HG02943 (cell line): ENCODE measurements around the gene GSC2.

Source experiments
- ATAC-seq: cut with Tn5 transposase; IDR thresholded peaks from one replicate; pipeline ENCODE4 v1.9.1; 2021; ENCODE audit warnings: mild to moderate bottlenecking, low read depth, moderate library complexity; ENCODE audit not compliant: unreplicated experiment

Gene GSC2

DNA sequence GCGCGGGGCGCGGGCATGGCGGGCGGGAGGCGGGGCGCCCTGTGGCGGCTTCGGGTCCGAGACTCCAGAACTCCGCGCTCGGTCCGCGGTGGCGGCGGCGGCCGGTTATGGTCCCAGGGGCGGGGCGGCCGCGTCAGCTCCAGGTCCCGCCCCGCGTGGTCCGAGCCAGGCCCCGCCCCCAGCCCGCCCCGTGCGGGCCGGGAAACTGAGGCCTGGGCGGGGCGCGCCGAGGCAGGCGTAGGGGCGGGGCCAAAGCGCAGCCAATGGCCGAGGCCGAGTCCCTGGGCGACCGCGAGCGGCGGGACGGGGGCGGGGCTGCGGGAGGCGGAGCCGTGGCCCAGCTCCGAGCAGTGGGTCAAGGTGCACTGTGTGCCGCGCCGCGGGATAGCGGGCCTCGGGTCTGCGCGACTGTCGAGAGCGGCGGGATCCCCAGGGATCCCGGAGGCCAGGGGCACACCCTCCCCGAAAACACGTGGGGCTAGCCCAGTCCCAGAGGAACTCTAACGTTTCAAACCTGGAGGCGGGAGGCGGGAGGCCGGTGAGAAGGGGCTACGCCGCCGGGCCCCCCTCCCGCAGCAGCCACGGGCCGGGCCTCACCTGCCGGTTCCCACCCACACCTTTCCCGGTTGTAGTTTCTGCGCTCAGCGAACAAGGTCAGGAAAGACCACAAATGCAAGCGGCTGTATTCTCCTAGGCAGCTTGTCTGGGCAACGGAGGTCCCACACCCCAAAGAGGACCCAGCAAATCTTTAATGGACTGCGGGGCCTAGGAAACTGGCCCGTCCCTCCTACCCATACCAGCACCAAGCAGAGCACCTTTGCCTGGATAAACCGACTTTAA lies 28.8 kb upstream of the GSC2 start, which contains the start of gene SLC25A1:
SLC25A1 (minus strand) TSS at position 80 of the 840 bp plus-strand sequence; CDS start at position 17, 63 bp downstream.
- ATAC-seq, result peak; percentile 61

DNA sequence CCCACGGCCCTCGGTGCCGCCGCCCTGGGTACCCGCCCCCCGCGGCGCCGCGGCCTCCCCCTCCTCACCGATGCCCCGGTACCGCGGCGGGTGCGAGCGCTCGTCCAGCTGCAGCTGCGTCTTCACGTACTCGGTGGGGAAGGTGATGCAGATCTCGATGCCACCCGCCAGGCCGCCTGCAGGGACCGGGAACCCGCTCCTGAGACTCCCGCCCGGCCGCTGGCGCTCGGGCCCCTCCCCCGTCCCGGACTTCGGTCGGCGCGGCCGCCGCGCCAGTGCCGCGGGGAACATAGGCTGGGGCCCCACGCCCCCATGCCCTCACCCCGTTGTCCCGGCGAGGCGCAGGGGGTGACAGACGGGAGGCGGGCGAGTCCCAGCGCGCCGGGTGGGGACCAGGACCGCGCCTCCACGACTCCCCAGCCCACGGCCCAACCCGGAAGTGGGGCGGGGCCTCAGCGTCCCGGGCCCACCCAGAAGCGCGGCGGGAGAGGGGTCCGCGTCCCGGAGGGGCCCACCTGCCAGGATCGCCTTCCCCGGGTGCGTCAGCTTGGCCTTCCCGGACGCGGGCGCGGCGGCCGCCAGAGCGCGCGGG lies 28.1 kb upstream of the GSC2 start:
- peak; percentile 23 for ATAC-seq

DNA sequence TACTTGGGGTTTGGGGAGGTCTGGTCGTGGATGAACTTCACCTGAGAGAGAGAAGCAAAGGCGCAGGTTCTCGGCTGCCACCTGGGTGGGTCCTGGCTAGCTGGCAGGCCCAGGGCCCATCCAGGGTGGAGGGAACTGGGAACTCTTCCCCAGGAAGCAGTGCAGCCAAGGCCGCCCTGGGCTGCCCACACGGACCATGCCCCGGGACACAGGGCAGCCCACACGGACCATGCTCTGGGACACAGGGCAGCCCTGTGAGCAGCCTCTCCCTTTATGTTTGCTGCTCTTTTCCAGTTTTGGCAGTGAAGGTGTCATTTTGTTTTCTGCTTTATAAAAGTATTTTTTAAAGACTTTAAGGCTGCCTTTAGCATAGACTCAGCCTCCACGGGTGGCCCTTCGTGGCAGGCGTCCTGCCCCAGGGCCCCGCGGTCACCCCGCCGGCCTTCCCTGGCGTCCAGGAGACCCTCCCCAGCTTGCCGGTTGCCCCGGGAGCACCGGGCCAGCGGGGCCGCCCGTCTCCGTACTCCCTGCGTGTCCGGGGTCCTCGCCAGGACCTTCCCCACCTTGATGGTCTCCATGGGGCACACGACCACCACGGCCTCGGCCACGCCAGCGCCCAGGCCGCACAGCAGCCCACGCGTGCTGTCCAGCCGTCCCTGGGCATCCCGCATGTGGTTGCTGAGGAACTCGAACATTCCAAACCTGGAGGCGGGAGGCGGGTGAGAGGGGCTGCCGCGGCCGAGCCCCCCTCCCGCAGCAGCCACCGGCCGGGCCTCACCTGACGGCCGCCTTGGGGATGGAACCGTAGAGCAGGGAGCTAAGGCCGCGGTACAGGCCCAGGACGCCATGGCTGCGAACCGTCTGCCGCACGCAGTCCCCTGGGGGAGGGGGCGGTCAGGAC lies 27.3 kb upstream of the GSC2 start:
- ATAC-seq, result no peak

GRCh38 chr22:19176732-19177131 lies 26.6 kb upstream of the GSC2 start:
- no peak for ATAC-seq

GRCh38 chr22:19176175-19176643 lies 26.1 kb upstream of the GSC2 start:
- ATAC-seq, result no peak

GRCh38 chr22:19175602-19176174 lies 25.6 kb upstream of the GSC2 start:
- no peak for ATAC-seq

DNA sequence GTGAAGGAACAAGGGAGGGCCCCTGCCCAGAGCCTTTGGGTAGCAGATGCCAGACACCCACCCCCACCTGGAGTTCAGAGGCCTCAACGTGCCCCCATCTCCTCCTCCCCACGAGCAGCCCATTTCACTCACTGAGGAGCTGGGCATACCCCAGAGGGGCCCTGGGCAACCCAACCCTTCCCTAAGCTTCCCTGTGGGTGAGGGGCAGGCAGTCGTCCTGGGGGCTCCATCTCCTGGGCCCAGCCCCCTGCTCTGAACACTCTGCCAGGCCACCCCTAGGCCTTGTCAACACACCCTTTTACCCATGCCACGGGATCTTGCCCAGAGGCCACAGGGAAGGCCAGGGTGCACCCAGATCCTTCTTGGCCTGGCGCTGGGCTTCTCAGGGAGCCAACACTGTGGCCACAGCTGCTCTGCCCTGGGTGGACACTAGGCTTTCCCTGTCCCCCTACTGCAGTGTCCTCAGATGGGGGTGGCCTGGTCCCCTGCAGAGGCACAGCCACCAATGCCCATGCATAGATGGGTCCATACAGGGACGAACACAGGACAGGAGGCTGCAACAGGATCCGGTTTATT lies 25.0 kb upstream of the GSC2 start:
- no peak for ATAC-seq

DNA sequence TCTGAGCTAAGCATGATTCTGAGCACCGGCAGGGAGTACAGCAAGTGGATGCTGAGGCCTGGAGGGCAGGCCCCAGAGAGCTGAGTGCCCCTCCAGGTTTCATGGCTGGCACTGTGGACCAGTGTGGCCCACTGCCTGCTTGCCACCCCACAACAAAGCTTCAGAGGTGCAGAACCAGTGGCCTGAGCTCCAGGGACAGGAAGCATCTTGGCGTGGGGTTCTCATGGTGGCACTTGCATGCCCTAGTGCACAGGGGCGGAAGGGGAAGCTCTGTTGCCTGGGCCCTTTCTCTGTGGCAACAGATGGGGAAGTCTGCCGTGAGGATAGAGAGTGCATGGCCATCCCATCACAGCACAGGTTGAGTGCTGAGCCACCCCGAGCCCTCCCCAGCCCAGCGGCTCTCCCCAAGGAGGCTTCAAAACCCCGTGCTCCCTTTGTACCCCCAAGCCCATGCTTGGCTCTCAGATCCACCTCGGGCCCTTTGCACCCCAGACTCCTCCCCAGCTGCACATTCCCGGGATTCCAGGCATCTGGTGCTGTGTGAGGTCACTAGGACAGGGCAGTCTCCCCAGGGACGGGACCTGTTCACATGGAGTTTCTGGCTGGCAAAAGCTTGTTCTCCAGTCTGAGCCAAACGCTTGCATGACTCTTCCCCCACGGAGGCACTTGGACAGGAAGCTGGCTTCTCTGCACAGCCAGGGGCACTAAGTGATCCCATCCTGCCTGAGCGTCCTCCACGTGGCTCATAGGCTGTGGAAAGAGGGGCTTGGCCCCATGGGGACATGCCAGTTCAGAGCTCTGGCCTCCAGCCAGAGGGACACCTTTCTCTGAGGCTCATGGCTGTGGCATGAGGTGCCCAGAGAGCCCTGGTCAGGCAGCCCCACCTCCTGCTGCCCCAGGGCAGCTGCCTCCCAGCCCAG lies 24.3 kb upstream of the GSC2 start:
- no peak for ATAC-seq

DNA sequence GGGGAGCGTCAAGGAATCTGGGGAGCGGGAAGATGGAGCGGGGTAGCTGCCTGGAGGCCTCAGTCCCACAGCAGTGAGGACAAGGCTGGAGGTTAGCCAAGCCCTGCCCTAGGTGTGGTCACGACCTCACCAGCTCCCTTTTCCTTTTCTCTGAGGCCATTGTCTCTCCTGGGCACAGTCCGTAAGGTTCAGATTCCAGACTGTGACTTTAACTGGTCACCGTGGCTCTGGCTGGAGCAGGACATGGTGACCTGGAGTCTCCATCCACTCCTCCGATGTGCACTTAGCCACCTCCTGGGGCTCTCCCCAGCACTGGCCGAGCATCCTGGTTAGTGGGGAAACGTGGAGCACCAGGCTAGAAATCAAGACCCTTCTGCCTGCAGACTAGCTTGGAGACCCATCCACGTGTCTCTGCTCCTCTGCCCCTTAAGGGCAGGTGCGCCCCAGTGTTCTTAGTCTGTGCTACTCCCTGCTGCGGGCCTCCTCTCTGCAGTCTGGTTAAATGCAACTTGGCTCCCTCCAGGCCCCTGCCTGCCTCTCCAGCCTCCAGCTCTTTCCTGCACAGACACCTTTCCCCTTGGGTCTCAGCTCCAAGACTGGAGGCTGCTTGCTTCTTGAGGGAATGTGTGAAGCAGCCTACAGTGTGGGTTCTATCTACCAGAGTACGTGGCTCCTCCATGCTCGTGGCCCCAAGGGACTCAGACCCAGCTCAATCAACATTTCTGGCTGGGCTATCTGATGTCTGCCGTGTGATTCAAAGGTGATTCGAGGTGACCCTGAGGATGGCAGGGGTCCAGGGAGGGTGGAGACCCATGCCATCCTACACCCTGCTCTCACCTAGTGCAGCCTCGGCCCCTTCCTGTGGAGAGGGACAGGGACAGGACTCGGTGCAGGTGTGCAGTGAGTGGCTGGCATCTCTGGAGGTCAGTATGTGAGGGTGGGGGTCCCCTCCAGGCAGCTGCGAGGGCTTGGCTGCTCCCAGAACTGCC lies 23.2 kb upstream of the GSC2 start:
- ATAC-seq, result no peak

DNA sequence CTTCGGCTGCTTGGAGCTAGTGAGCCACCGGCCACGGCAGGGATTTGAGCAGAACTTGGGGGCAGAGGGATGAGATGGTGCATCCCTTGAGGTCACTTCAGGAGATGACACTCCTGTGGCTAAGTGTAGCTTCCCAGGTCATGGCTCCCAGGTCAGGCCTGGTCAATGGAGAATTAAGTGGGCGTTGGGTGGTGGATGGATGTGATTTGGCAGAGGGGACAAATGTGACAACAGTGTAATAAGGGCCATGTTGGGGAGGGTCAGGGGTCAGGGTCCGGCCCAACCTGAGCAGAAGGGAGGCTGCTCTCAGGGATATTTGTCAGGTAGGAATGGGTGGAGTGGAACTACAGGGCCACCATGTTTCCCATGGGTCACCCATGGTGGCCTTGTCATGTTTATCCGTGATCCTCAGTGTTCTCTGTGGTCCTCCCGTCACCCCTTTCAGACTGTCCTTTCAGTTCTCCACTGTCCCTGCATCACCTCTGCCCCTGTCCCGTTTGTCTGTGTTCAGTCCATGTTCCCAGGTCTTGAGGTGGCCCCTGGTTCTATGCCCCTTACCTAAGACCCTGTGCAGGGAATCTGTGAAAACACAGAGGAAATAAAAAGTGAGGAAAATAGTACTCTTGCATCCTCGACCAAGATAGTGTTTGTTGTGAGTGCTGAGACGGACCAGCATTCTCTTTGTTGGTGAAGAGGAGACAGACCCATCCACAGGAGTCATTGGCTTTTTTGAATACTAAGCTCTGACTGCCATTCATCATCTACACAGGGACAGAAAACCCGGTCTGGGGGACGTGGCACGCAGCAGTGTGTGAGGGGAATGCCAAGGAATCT lies 22.3 kb upstream of the GSC2 start:
- no peak for ATAC-seq

- no peak for ATAC-seq
Measured at GRCh38 chr22:19169947-19170318, 19.8 kb upstream of the GSC2 start.

GRCh38 chr22:19169002-19169946 lies 19.2 kb upstream of the GSC2 start:
- ATAC-seq, result no peak

- ATAC-seq, result no peak
Measured at GRCh38 chr22:19168088-19168890, 18.2 kb upstream of the GSC2 start.

DNA sequence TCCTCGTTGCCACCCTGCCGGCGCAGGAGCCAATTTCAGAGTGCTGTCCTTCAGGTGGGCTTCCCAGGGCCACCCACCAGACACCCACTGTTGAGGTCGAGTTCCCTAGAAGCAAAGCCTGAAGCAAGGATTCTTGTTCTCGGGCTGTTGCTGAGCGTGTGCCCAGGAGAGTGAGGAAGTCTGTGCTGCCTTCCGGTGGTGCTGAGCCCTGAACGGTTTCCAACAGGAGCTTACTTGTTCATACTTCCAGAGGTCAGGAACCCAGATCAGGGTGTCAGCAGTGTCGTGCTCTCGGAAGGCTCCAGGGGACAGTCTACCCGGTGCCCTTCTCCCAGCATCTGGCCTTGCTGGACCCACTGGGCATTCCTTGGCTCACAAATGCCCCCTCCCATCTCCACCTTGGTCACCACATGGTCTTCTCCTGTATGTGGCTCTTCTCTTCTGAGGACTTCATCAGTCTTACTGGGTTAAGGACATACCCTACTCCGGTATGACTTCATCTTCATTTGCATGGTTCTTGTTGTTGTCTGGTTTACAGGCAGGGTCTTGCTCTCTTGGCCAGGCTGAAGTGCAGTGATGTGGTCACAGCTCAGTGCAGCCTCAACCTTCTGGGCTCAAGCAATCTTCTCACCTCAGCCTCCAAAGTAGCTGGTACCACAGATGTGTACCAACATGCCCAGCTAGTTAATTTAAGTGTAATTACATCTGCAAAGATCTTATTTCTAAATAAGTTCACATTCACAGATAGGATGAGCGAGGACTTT lies 17.2 kb upstream of the GSC2 start:
- ATAC-seq, result no peak

DNA sequence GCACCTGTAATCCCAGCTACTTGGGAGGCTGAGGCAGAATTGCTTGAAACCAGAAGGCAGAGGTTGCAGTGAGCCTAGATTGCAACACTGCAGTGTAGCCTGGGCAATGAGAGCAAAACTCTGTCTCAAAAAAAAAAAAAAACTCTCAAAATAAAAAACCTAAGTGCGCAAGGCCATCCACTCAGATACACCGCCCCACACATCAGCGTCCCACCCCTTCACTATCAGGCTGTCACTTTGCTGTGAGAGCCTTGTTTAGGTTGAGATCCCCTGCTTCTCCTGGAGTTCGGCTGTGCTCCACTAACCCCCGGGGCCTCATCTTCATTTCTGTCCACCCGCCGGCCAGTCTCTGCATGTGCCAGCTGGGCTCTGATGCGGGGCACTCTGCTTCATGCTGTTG lies 16.3 kb upstream of the GSC2 start:
- ATAC-seq, result no peak
